ENCODE results near the gene CLCF1.

The CLCF1 gene

DNA sequence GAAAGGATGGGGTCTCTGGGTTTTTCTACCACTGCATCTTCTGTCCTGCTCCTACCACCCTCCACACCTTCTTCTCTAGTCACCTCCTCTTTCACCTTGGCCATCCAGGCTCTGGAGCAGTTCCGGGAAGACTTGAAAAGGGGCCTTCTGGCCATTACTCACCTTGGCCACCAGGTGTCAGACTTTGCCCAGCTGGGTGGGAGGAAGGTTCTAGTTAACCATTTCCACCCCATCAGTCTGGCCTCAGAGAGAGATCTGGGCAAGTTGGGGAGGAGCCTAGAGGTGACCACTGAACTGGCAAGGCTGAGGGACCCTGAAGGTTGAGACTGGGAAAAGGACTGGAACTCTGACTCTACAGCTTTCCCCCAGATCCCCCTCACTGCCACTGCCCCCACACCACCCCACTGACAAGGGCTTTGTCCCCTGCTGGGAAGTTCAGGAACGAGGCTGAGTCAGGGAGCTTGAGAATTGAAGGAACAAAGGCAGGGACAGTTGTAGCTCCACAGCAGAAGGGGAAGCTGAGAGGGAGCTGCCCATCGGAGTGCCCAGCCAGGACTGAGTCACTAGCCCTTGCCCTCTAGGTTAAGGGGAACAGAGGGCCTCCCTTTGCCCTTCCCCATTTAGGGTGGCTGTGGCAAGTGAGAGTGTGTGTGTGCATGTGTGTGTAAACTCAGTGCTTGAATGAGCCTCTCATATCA, 16.4 kb downstream of the CLCF1 start:
- H3K4me3 ChIP-seq (ENCODE audit: low read length) = no peak overlapping the region
- no peak for DNase-seq (ENCODE audit: low read depth)
- TF ChIP-seq, protein P1, sequence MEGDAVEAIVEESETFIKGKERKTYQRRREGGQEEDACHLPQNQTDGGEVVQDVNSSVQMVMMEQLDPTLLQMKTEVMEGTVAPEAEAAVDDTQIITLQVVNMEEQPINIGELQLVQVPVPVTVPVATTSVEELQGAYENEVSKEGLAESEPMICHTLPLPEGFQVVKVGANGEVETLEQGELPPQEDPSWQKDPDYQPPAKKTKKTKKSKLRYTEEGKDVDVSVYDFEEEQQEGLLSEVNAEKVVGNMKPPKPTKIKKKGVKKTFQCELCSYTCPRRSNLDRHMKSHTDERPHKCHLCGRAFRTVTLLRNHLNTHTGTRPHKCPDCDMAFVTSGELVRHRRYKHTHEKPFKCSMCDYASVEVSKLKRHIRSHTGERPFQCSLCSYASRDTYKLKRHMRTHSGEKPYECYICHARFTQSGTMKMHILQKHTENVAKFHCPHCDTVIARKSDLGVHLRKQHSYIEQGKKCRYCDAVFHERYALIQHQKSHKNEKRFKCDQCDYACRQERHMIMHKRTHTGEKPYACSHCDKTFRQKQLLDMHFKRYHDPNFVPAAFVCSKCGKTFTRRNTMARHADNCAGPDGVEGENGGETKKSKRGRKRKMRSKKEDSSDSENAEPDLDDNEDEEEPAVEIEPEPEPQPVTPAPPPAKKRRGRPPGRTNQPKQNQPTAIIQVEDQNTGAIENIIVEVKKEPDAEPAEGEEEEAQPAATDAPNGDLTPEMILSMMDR (conservative IDR thresholded peaks at IDR 0.05; ENCODE audit: low read depth, low read length) = peak; percentile 98

DNA sequence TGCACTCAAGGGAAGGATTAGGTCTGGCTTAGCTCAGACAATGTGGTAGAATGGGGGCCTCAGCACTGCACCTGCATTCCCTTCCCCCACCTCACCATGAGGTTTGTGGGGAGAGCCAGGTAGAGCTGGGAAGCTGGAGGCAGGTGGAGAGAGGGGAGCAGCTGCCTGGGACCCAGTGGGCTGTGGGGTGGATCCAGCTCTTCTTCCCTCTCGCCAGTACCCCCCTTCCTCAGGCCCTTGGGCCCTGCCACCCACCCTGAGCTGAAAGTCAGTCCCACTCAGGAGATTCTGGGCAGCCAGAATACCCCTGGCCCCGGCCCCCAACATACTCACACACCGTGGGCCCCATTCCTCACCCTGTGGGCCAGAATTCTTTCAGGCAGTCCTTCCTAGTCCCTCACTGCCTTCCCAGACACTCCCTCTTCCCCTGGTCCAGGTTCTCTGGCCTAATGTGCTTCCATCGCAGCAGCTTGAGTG, 17.0 kb downstream of the CLCF1 start:
- no peak for DNase-seq (ENCODE audit: low read depth)
- TF ChIP-seq, protein P1 (conservative IDR thresholded peaks at IDR 0.05; ENCODE audit: low read depth, low read length) = no peak
- H3K4me3 ChIP-seq (ENCODE audit: low read length) = no peak overlapping the region

DNA sequence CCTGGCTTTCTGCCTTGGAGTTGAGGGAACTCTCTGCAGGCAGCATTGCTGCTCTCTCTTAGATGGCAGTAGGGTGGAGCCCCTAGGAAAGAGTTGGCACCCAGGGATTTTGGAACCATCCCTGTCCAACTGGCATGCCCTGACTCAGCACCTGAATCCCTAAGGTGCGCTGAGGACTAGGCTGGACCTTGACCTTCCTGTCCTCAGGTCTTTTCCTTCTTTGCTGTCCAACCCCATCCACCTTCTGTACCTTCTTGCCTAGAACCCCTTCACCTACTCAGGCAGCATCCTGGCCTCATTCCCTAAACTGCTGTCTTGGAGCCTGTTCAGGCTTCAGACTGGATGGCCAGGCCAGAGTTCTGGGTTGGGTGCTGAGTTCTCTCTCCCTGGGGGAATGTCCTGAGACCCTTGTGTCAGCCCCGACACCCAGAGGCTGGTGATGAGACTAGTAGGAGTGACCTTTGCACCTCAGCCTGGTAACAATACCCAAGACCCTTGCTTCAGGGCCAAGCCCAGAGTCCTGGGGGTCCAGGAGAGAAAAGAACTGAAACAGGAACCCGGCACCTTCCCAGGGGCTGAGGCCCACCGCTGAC, 17.5 kb downstream of the CLCF1 start:
- no peak for DNase-seq (ENCODE audit: low read depth)
- TF ChIP-seq, protein P1 (conservative IDR thresholded peaks at IDR 0.05; ENCODE audit: low read depth, low read length) = no peak
- no peak overlapping the region for H3K4me3 ChIP-seq (ENCODE audit: low read length)

DNA sequence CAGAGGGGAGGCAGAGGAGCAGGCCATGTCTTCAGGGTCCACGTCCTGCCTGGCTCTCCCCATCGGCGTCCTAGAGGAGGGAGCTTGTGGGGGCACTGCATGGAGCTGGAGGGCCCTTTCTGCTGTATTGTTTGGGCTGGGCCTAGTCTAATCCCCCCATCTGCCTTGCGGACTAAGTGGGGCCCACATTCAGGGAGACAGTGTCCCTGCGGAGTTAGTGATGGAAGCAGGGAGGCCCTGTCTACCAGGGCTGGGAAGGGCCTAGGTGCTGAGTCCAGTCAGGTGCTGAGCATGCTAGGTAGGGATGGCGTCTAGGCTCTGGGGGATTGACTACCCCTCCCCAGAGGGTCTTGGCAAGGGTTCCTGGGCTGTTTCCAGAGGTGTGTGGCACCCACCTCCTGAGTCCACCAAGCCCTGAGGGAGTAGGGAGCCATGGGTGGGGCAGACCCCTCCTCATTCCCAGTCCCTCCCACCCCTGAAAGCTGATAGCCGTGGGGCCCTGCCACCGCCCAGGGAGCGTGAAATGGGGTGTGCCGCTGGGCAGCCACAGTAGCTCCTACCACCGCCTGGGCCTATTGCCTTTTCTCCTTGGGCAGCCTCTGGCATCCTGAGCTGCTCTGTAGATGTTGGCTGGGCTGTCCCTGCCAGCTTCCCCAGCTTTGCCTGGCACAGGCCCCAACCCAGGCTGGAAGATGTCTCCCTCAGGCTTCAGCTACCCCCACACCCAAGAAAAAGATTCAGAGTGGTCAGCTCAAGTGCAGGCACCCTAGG, 18.2 kb downstream of the CLCF1 start:
- TF ChIP-seq, protein P1 (conservative IDR thresholded peaks at IDR 0.05; ENCODE audit: low read depth, low read length) = no peak
- no peak for DNase-seq (ENCODE audit: low read depth)
- H3K4me3 ChIP-seq (ENCODE audit: low read length) = no peak overlapping the region

DNA sequence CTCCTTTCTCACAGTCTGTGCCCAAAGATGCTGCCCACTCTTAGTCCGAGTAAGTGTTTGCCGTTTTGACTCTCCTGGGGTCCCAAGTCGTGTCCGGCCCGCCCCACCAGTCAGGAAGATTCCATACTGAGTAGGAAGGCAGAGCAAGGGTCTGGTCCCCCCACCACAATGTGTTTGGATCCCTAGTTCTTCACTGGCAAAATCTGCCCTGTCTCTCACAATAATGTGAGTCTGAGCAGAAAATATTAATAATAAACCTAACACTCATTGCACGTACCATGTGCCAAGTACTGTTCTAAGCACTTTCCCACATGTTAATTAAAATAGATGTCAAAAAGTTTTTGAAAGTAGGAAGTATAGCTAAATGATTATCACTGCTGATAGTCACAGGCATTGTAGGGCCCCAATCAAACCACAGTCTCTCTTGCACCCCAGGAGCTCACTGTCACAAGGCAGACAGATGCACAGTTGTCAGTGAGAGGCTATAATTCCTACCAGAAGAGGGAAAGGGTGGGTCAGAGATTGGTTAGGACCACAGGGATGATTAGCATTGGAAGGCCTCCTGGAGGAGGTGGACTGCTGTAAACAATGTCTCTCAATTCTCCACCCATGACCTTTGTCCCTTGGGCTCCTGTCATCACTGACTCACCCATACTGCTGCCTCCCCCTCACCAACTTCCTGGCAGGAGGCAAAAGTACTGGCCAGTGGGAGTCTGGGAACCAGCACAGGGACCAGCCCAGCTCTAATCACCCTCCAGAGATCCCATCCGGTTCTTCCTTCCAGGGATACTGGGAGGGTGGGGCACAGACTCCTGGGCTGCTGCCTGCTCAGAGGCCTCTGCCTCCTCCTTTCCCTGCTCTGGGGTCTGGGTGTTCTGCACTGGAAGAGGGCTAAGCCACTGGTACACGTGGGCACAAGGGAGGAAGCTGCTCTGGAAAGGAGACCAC, 19.0 kb downstream of the CLCF1 start:
- DNase-seq (ENCODE audit: low read depth) = peak; percentile 76
- TF ChIP-seq, protein P1 (conservative IDR thresholded peaks at IDR 0.05; ENCODE audit: low read depth, low read length) = peak; percentile 2
- H3K4me3 ChIP-seq (ENCODE audit: low read length) = peak overlapping the region; percentile 83

DNA sequence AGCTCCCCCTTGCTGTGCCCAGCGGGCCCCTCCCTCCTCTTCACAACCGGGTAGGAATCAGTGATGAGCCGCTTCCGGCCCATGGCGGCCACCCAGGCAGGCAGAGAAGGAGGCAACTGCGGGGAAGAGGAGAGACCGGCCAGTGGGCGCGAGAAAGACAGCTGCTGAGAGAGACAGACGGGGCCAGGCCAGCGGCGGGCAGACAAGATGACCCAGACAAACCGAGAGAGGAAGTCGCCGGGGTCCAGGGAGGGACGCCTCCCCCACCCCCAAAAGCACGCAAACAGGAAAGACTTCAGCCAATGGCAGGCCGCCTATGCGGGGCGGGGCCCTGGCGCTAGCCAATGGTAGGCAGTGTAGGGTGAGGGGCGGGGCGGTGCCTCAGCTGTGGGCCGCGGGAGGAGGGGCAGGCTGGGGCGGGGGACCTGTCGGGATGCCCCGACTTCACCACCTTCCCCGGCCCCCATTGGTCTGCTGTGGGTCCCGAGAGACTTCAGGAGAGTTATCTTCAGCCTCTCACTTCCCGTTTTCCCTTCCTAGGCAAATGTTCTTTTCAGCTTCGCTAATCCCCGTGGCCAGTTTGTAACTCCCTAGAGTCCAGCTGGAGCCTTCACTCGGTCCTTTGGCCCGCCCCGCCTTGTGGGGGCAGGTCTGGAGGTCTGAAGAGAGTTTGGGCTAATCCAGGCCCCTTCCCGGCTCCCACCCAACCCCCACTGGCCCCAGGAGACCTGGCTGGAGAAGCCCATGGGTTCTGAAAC, 19.9 kb downstream of the CLCF1 start, which contains the start of gene POLD4:
TSS of gene POLD4 (minus strand) at position 230 of the 758 bp plus-strand sequence. CDS start at position 83, 147 bp downstream.
- peak within 1 kb of the TSS; percentile 83 for H3K4me3 ChIP-seq (ENCODE audit: low read length)
- peak; percentile 73 for DNase-seq (ENCODE audit: low read depth)
- TF ChIP-seq, protein P1 (conservative IDR thresholded peaks at IDR 0.05; ENCODE audit: low read depth, low read length) = no peak
